ENCODE data around the gene AP2A1.

- no peak for TF ChIP-seq POLR2A (IDR thresholded peaks at IDR 0.05; ENCODE audit: extremely low read depth, insufficient read length)
- TF ChIP-seq, protein P1, sequence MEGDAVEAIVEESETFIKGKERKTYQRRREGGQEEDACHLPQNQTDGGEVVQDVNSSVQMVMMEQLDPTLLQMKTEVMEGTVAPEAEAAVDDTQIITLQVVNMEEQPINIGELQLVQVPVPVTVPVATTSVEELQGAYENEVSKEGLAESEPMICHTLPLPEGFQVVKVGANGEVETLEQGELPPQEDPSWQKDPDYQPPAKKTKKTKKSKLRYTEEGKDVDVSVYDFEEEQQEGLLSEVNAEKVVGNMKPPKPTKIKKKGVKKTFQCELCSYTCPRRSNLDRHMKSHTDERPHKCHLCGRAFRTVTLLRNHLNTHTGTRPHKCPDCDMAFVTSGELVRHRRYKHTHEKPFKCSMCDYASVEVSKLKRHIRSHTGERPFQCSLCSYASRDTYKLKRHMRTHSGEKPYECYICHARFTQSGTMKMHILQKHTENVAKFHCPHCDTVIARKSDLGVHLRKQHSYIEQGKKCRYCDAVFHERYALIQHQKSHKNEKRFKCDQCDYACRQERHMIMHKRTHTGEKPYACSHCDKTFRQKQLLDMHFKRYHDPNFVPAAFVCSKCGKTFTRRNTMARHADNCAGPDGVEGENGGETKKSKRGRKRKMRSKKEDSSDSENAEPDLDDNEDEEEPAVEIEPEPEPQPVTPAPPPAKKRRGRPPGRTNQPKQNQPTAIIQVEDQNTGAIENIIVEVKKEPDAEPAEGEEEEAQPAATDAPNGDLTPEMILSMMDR (IDR thresholded peaks at IDR 0.05; ENCODE audit: low read depth, low read length): no peak
- TF ChIP-seq MAX (IDR thresholded peaks at IDR 0.05; ENCODE audit: low read depth, low read length): no peak
Measured at GRCh38 chr19:49829721-49830120, 62.9 kb downstream of the AP2A1 start.

Data from NB4 (cell line).